Small intestine (tissue), 7 donors: ENCODE data around the gene TBC1D17. TPM values are rescaled to one million over a fixed set of nuclear protein-coding genes. Genes with fewer than 3 reads are reported as not detected.
A peak's percentile ranks its signal among the peaks of the same experiment; 100 is the strongest.

Experiments
- DNase-seq, 2 donors: peaks; one replicate each; pipeline versions ENCODE4 v3.0.0 to v3.0.0-alpha.2; 2013
- FAIRE-seq: peaks from 2 replicates; lab custom pipeline; 2012; peaks lifted over from hg19 to GRCh38; lab: Jason Lieb, UNC
- H3K27ac ChIP-seq, 3 donors: one replicate each; pipeline ENCODE4 v1.5.1; 2013; ENCODE audit warnings: low read length in 2 of 3, mild to moderate bottlenecking in 2 of 3, control low read depth in 1 of 3, inconsistent platforms in 1 of 3, low read depth in 1 of 3, moderate library complexity in 1 of 3
- H3K27me3 ChIP-seq, 3 donors: one replicate each; pipeline ENCODE4 v1.6.1; 2013; ENCODE audit warnings: low read length in 3 of 3, inconsistent platforms in 1 of 3; ENCODE audit not compliant: control insufficient read depth in 3 of 3, insufficient read depth in 3 of 3
- H3K36me3 ChIP-seq, 3 donors: one replicate each; pipeline ENCODE4 v1.6.1; 2013; ENCODE audit warnings: low read length in 3 of 3, inconsistent platforms in 1 of 3, low read depth in 1 of 3, mild to moderate bottlenecking in 1 of 3, moderate library complexity in 1 of 3; ENCODE audit not compliant: control insufficient read depth in 3 of 3, insufficient read depth in 2 of 3
- H3K4me1 ChIP-seq, 3 donors: one replicate each; pipeline ENCODE4 v1.6.1; 2013; ENCODE audit warnings: low read length in 2 of 3, inconsistent platforms in 1 of 3, low read depth in 1 of 3, mild to moderate bottlenecking in 1 of 3, moderate library complexity in 1 of 3; ENCODE audit not compliant: control insufficient read depth in 3 of 3, insufficient read depth in 2 of 3
- H3K4me3 ChIP-seq, 3 donors: one replicate each; pipeline ENCODE4 v1.5.1; 2013; ENCODE audit warnings: low read length in 3 of 3, control low read depth in 1 of 3, inconsistent platforms in 1 of 3, low read depth in 1 of 3, mild to moderate bottlenecking in 1 of 3, moderate library complexity in 1 of 3
- H3K9me3 ChIP-seq, 2 donors: one replicate each; pipeline ENCODE4 v1.6.1; 2013; ENCODE audit warnings: low read depth in 1 of 2, low read length in 1 of 2; ENCODE audit not compliant: control insufficient read depth in 2 of 2, insufficient read depth in 1 of 2
- WGBS, 3 donors: extraction: QIAGEN DNeasy Blood & Tissue Kit; methylation state at CpG; one replicate each; pipeline ENCODE4 v1.1.7; 2013; 5-methylcytosine and 5-hydroxymethylcytosine counted together
- polyA plus RNA-seq, 4 donors: library from polyadenylated mRNA; stranded (reverse) in 3 of 4; unstranded in 1 of 4; fragments of 200-250 nt in 3 of 4; fragments of 120-200 nt in 1 of 4; gene quantifications; one replicate each; pipeline versions ENCODE4 v1.2.1 to v1.2.3, GENCODE V29; 2013
- donor health status: healthy with polysubstance abuse.
- donor health status: control.
- donor health status: control.
- donor health status: Bipolar disorder and iron deficiency.
- donor health status: healthy.

Gene TBC1D17
- polyA plus RNA-seq, 4 donors, result 23.6 to 52.6 (median 36.4) TPM

DNA sequence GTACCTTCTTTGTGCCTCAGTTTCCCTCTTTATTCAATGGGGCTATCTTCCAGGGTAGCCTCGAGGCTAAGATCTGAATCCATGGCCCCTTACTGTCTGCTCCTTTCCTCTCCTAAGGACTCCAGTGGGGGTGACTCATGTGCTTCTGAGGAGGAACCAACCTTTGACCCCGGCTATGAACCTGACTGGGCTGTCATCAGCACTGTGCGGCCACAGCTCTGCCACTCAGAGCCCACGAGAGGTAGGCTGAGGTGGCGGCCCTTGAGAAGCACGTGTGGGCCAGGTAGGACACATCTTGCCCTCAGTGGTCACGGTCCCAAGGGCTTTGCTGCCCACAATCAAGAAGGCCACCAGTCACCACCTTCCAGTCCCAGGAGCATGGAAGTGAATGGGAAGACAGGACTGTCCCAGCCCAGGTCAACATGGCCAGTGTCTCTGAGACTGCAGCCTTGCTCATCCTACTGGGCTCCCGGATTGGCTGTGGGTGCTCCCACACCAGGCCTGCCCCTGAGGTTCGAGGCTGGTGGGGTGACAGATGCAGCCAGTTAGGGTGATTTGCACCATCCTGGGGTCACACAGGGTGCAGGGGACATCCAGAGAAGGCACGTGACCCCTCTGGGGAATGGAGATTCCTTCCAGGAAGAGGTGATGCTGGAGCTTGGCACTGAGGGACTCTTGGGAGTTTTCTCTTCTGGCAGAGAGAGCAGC, 2.8 kb downstream of the TBC1D17 start:
- Histone ChIP-seq H3K27me3 (no peaks in the 10 kb centered on the region), H3K36me3 (peaks cover 26 to 70% (median 37%) of the 10 kb centered on the region in 3 donors), H3K9me3 (peaks cover 0 to 9% of the 10 kb centered on the region in 2 donors), H3K4me1 (peaks cover 0 to 15% (median 3%) of the 10 kb centered on the region in 3 donors), H3K4me3 (no peak overlapping the region), H3K27ac (no peak overlapping the region)
- WGBS, 3 donors, result 62 to 87% (median 73%) methylated on average over 10 of the region's 10 CpGs
- FAIRE-seq (no peak), DNase-seq (peak in 1 of 2 donors; percentile 76)

DNA sequence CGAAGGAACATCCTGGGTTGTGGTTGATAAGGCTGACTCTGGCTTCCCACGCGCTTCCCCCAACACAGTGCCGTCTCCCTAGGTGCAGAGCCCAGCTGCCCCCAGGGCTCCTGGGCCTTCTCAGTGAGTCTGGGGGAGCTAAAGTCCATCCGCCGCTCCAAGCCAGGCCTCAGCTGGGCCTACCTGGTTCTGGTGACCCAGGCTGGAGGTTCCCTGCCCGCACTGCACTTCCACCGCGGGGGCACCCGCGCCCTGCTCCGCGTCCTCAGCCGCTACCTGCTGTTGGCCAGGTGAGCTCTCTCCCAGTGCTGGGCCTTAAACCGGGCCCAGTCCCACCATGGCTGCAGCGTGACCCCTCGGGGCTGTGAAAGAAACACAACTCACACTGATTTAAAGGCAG, 3.7 kb downstream of the TBC1D17 start:
- Histone ChIP-seq H3K4me1 (peaks cover 0 to 12% (median 0%) of the 10 kb centered on the region in 3 donors), H3K36me3 (peaks cover 26 to 74% (median 37%) of the 10 kb centered on the region in 3 donors), H3K27ac (no peak overlapping the region), H3K27me3 (no peaks in the 10 kb centered on the region), H3K9me3 (peaks cover 0 to 9% of the 10 kb centered on the region in 2 donors), H3K4me3 (no peak overlapping the region)
- WGBS, 3 donors, result 94 to 98% (median 98%) methylated on average over 13 to 17 of the region's 17 CpGs
- DNase-seq (no peak), FAIRE-seq (no peak)

DNA sequence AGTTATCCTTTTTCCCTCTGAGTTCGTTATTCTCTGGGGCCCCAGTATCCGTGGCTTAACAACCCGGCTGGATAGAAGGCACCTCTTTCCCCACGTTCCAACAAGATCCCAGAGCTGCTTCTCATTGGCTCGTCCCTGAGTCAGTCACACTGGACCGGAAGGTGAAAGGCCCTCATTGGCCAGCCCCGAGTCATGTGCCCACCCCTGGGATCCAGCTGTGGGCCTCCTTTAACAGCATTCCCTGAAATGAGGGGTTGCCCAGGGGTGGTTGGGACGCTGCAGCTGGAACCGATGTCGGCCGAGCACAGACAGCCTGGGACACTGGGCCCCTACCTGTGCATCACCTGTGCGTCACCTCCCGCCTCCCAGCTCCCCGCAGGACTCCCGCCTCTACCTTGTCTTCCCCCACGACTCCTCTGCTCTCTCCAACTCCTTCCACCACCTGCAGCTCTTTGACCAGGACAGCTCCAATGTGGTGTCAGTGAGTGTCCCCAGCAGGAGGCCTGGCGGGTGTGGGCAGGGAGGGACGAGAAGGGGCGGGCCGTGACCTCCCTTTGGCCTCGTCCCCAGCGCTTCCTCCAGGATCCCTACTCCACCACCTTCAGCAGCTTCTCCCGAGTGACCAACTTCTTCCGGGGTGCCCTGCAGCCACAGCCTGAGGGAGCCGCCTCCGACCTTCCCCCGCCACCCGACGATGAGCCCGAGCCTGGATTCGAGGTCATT, 4.3 kb downstream of the TBC1D17 start:
- peaks cover 26 to 76% (median 37%) of the 10 kb centered on the region in 3 donors for H3K36me3 ChIP-seq

DNA sequence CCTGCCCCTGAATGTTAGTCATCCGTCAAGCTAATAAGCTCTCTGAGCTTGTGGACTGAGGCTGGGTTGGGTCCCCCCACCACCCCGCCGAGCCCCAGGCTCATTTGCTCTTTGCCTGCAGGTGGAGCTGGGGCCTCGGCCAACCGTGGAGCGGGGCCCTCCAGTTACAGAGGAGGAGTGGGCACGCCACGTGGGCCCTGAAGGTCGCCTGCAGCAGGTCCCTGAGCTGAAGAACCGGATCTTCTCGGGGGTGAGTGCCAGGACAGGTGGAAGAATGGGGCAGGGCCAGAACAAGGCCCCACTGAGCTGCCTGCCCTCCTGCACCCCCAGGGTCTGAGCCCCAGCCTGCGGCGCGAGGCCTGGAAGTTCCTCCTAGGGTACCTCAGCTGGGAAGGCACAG, 5.1 kb downstream of the TBC1D17 start:
- Histone ChIP-seq H3K4me1 (peaks cover 0 to 14% (median 3%) of the 10 kb centered on the region in 3 donors), H3K27me3 (no peaks in the 10 kb centered on the region), H3K36me3 (peaks cover 26 to 81% (median 37%) of the 10 kb centered on the region in 3 donors), H3K4me3 (no peak overlapping the region), H3K9me3 (peaks cover 0 to 9% of the 10 kb centered on the region in 2 donors), H3K27ac (no peak overlapping the region)
- FAIRE-seq (no peak), DNase-seq (no peak)
- WGBS, 3 donors, result 96 to 97% (median 97%) methylated on average over 14 of the region's 14 CpGs

More for the DNA sequence above, 4.3 kb downstream of the TBC1D17 start:
- peaks cover 0 to 12% (median 0%) of the 10 kb centered on the region in 3 donors for H3K4me1 ChIP-seq
- FAIRE-seq (no peak), DNase-seq (no peak)
- H3K27ac ChIP-seq, result no peak overlapping the region
- peaks cover 0 to 9% of the 10 kb centered on the region in 2 donors for H3K9me3 ChIP-seq
- WGBS, 3 donors, result 87 to 92% (median 90%) methylated on average over 30 to 31 of the region's 31 CpGs
- H3K27me3 ChIP-seq, result no peaks in the 10 kb centered on the region
- H3K4me3 ChIP-seq, result no peak overlapping the region

DNA sequence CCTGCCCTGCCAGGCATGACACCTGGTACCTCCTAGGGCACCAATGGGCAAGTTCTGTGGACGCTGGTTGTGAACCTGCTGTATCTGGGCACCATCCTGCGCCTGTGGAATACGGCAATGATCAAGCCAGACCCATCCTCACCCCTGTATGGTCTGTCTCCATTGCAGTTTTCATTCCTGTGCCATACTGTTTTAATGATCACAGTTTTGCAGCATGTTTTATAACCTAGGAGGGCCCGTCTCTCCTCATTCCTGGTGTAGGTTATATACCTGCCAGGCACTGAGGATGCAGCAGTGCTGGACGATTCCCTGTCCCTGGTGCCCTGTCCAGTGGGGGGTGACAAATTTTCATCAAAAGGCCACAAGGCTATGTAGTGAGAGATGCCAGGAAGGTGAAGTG, 5.6 kb downstream of the TBC1D17 start:
- no peak overlapping the region for H3K27ac ChIP-seq
- H3K27me3 ChIP-seq, result no peaks in the 10 kb centered on the region
- H3K4me1 ChIP-seq, result peaks cover 0 to 17% (median 5%) of the 10 kb centered on the region in 3 donors
- peaks cover 26 to 84% (median 37%) of the 10 kb centered on the region in 3 donors for H3K36me3 ChIP-seq
- FAIRE-seq (no peak), DNase-seq (no peak)
- 93 to 96% (median 96%) methylated on average over 5 of the region's 5 CpGs for WGBS, 3 donors
- H3K4me3 ChIP-seq, result no peak overlapping the region
- H3K9me3 ChIP-seq, result peaks cover 0 to 9% of the 10 kb centered on the region in 2 donors

DNA sequence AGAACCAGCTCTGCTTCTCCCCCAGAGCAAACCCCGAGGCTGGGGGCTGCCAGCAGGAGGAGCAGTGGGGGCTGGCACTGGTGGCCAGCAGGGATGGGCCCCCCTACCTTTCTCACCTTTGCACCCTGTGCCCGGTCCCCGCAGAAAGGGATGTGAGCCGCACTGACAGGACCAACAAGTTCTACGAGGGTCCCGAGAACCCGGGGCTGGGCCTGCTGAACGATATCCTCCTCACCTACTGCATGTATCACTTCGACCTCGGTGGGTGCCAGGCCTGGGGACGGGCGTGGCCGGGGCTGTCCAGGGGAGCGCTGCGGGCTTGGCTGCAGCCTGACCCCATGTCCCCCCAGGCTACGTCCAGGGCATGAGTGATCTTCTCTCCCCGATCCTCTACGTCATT, 6.6 kb downstream of the TBC1D17 start:
- H3K4me1 ChIP-seq, result peaks cover 0 to 8% (median 5%) of the 10 kb centered on the region in 3 donors
- DNase-seq, result no peak
- peaks cover 0 to 9% of the 10 kb centered on the region in 2 donors for H3K9me3 ChIP-seq
- peaks cover 26 to 81% (median 37%) of the 10 kb centered on the region in 3 donors for H3K36me3 ChIP-seq
- no peak overlapping the region for H3K27ac ChIP-seq
- FAIRE-seq, result no peak
- 89 to 94% (median 91%) methylated on average over 18 of the region's 18 CpGs for WGBS, 3 donors
- H3K27me3 ChIP-seq, result no peaks in the 10 kb centered on the region
- no peak overlapping the region for H3K4me3 ChIP-seq

DNA sequence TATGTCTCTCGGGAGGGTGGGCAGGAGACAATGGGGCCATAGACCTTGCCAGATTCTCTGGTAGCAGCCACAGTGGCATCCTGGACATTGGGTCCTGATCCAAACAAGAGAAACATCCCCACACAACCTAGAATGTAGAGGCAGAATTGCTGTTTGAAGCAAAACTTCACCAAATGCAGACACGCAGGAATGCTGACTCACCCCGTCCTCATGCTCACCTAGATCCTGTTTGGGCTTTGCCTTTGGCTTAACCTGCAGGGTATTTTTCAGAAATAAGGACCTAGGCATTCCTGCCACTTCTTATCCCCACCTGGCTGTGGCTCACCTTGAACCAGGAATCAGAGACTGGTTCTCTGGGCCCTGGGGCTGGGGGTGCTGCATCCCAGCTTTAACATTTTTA, 7.3 kb downstream of the TBC1D17 start:
- H3K4me3 ChIP-seq, result no peak overlapping the region
- H3K9me3 ChIP-seq, result peaks cover 0 to 14% of the 10 kb centered on the region in 2 donors
- no peak for FAIRE-seq
- H3K27ac ChIP-seq, result no peak overlapping the region
- H3K36me3 ChIP-seq, result peaks cover 26 to 78% (median 37%) of the 10 kb centered on the region in 3 donors
- 88 to 91% (median 89%) methylated on average over 3 of the region's 3 CpGs for WGBS, 3 donors
- H3K4me1 ChIP-seq, result peaks cover under 1 to 10% (median 5%) of the 10 kb centered on the region in 3 donors
- no peaks in the 10 kb centered on the region for H3K27me3 ChIP-seq
- DNase-seq, result no peak

DNA sequence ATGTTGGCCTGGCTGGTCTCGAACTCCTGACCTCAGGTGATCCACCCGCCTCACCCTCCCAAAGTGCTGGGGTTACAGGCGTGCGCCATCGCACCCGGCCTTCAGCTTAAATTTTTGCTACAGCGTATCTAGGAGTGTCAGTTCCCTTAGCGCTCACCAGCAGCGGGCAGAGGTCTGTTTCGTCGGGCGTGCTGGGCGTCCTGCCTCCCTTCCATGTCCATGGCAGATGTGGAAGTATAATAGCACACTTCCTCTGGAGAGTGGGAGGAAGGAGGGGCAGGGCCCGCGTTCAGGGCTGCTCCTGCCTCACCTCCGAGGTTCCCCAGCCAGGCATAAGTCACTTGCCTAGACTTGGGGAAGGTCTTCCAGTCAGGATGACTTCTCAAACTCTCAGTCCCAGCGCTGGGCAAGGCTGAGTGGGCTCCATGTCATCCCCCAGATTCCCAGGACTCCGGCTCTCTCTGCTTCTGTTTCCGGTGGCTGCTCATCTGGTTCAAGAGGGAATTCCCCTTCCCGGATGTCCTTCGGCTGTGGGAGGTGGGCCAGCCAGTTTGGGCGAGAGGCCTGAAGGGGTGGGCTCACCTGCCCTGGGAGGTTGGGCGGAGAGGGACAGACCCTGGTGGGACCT, 9.6 kb downstream of the TBC1D17 start:
- Histone ChIP-seq H3K36me3 (peaks cover 25 to 54% (median 27%) of the 10 kb centered on the region in 3 donors), H3K4me3 (peak overlapping the region in 1 of 3 donors; percentile 25), H3K9me3 (peaks cover 0 to 16% of the 10 kb centered on the region in 2 donors), H3K27me3 (peaks cover 0 to 12% (median 0%) of the 10 kb centered on the region in 3 donors), H3K27ac (no peak overlapping the region), H3K4me1 (peaks cover 2 to 12% (median 5%) of the 10 kb centered on the region in 3 donors)
- 46 to 64% (median 48%) methylated on average over 23 of the region's 23 CpGs for WGBS, 3 donors
- no peak for DNase-seq
- FAIRE-seq, result no peak
